Muscle of leg (tissue), 11 donors: ENCODE data around the gene GABPB1. TPM values are rescaled to one million over a fixed set of nuclear protein-coding genes. Genes with fewer than 3 reads are reported as not detected.

ENCODE experiments used
- DNase-seq: peaks from one replicate; pipeline ENCODE4 v3.0.0; 2013
- H3K27ac ChIP-seq: one replicate; pipeline ENCODE4 v1.5.1; 2013; ENCODE audit warnings: mild to moderate bottlenecking, low read length, control low read depth
- H3K27me3 ChIP-seq: one replicate; pipeline ENCODE4 v1.6.1; 2013; ENCODE audit warnings: low read length; ENCODE audit not compliant: control insufficient read depth, insufficient read depth
- H3K36me3 ChIP-seq: one replicate; pipeline ENCODE4 v1.6.1; 2013; ENCODE audit warnings: low read length; ENCODE audit not compliant: control insufficient read depth, insufficient read depth
- H3K4me1 ChIP-seq: one replicate; pipeline ENCODE4 v1.6.1; 2013; ENCODE audit warnings: low read length; ENCODE audit not compliant: control insufficient read depth, insufficient read depth
- H3K4me3 ChIP-seq: one replicate; pipeline ENCODE4 v1.5.1; 2013; ENCODE audit warnings: low read length, control low read depth
- H3K9me3 ChIP-seq: replicated peaks from 2 replicates; pipeline ENCODE4 v1.6.1; 2013; ENCODE audit warnings: low read depth, low read length; ENCODE audit not compliant: control insufficient read depth
- WGBS: methylation state at CpG from one replicate; pipeline ENCODE4 v1.1.5; 2013; ENCODE audit warnings: missing lambda C conversion rate; ENCODE audit not compliant: insufficient coverage; 5-methylcytosine and 5-hydroxymethylcytosine counted together
- polyA plus RNA-seq, 8 donors: library from polyadenylated mRNA; unstranded; fragments of 120-200 nt; gene quantifications; one replicate each; pipeline versions ENCODE4 v1.2.1 to v1.2.3, GENCODE V29; 2013; ENCODE audit warnings: inconsistent platforms in 1 of 8, low replicate concordance in 1 of 8; ENCODE audit not compliant: insufficient read length in 8 of 8, insufficient read depth in 1 of 8
- total RNA-seq: library from RNA; stranded (reverse); fragments of 120-200 nt; gene quantifications from one replicate; pipeline ENCODE4 v1.2.4, GENCODE V29; 2013

Gene GABPB1
- total and polyA plus RNA-seq, 9 donors, result 14.2 to 23.5 (median 17.2) TPM

DNA sequence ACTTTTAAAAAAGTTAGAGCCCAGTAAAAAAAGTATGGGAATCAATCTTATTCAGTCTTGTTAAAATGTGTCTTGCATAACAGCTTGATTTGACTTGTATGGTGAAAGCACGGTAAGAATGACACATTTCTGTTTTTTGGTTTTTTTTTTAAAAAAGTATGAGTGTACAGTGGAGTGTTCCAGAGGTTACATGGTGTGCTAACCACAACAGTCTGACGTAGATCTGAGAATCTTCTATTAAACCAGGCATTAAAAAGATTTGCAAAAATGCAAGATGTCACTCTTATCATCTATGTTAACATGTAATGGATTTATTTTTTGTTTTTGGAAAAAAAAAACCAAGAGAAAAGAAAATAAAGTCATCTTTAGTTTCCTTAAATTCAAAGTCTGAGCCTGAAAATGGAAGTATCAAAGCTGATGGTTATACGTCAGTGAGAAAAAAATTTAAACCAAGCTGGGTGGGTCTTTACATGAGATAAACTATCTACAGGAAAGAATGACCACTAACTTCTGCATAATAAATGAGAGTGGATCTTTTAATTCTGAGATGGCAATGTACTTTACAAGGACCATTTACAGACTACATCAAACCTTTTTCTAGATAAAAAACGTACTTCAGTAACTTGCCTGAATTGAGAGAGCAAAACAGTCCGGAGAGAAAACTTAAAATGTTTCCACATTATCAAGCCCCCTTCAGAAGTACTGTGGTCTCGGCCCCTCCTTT, 1.6 kb downstream of the GABPB1 start:
- 0% methylated on average over 1 of the region's 6 CpGs for WGBS
- H3K27ac ChIP-seq, result peak overlapping the region; percentile 100
- peaks cover 10% of the 10 kb centered on the region for H3K4me1 ChIP-seq
- H3K9me3 ChIP-seq, result no peaks in the 10 kb centered on the region
- peak overlapping the region; percentile 83 for H3K4me3 ChIP-seq
- H3K36me3 ChIP-seq, result peaks cover 11% of the 10 kb centered on the region
- peak; percentile 60 for DNase-seq
- no peaks in the 10 kb centered on the region for H3K27me3 ChIP-seq

DNA sequence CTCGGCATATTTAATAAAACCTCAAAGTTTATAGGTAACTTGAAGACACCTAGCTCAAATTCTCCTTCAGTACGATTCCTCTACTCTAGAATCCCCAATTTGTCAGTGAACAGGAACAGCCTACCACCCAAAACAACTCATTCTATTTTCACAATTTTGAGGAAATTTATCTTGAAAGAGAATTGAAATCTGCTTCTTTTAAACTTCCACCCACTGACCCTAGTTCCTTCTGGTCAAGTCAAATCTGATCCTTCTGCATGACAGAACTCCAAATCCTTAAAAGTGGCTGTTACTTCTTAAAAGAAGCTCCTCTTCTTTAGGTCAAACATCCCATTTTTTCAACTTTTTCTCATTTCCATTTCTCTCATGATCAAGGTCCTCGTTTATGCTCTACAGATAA, 4.4 kb downstream of the GABPB1 start:
- H3K4me1 ChIP-seq, result peaks cover 10% of the 10 kb centered on the region
- no peak for DNase-seq
- WGBS, result no CpG with 5 or more reads among the region's 3 CpGs
- H3K36me3 ChIP-seq, result no peaks in the 10 kb centered on the region
- H3K9me3 ChIP-seq, result no peaks in the 10 kb centered on the region
- H3K4me3 ChIP-seq, result no peak overlapping the region
- no peaks in the 10 kb centered on the region for H3K27me3 ChIP-seq
- no peak overlapping the region for H3K27ac ChIP-seq

- DNase-seq, result no peak
- no peaks in the 10 kb centered on the region for H3K4me1 ChIP-seq
- no peak overlapping the region for H3K4me3 ChIP-seq
- no peaks in the 10 kb centered on the region for H3K36me3 ChIP-seq
- 94% methylated on average over 2 of the region's 5 CpGs for WGBS
- H3K27ac ChIP-seq, result no peak overlapping the region
- no peaks in the 10 kb centered on the region for H3K27me3 ChIP-seq
- no peaks in the 10 kb centered on the region for H3K9me3 ChIP-seq
Observed at GRCh38 chr15:50345298-50345697, 9.7 kb downstream of the GABPB1 start.

GRCh38 chr15:50344006-50344464, 11.0 kb downstream of the GABPB1 start:
- Histone ChIP-seq H3K27ac (no peak overlapping the region), H3K4me1 (no peaks in the 10 kb centered on the region), H3K9me3 (no peaks in the 10 kb centered on the region), H3K27me3 (no peaks in the 10 kb centered on the region), H3K36me3 (no peaks in the 10 kb centered on the region), H3K4me3 (no peak overlapping the region)
- no peak for DNase-seq
- WGBS, result no CpG with 5 or more reads among the region's 3 CpGs

GRCh38 chr15:50341616-50342136, 13.3 kb downstream of the GABPB1 start:
- Histone ChIP-seq H3K36me3 (peaks cover 3% of the 10 kb centered on the region), H3K27me3 (no peaks in the 10 kb centered on the region), H3K27ac (no peak overlapping the region), H3K9me3 (no peaks in the 10 kb centered on the region), H3K4me3 (no peak overlapping the region), H3K4me1 (no peaks in the 10 kb centered on the region)
- no peak for DNase-seq
- 85% methylated on average over 3 of the region's 7 CpGs for WGBS

- no peaks in the 10 kb centered on the region for H3K27me3 ChIP-seq
- H3K4me3 ChIP-seq, result no peak overlapping the region
- DNase-seq, result no peak
- no peaks in the 10 kb centered on the region for H3K9me3 ChIP-seq
- WGBS, result no CpG with 5 or more reads among the region's 1 CpG
- no peak overlapping the region for H3K27ac ChIP-seq
- H3K4me1 ChIP-seq, result no peaks in the 10 kb centered on the region
- peaks cover 3% of the 10 kb centered on the region for H3K36me3 ChIP-seq
Observed at GRCh38 chr15:50340416-50340815, 14.6 kb downstream of the GABPB1 start.

GRCh38 chr15:50339717-50340116, 15.3 kb downstream of the GABPB1 start:
- no peaks in the 10 kb centered on the region for H3K27me3 ChIP-seq
- H3K27ac ChIP-seq, result no peak overlapping the region
- no peaks in the 10 kb centered on the region for H3K4me1 ChIP-seq
- WGBS, result no CpG with 5 or more reads among the region's 1 CpG
- H3K36me3 ChIP-seq, result peaks cover 3% of the 10 kb centered on the region
- H3K4me3 ChIP-seq, result no peak overlapping the region
- DNase-seq, result no peak
- no peaks in the 10 kb centered on the region for H3K9me3 ChIP-seq

GRCh38 chr15:50335251-50335650, 19.7 kb downstream of the GABPB1 start:
- H3K9me3 ChIP-seq, result no peaks in the 10 kb centered on the region
- no peaks in the 10 kb centered on the region for H3K27me3 ChIP-seq
- no peak overlapping the region for H3K27ac ChIP-seq
- no peaks in the 10 kb centered on the region for H3K4me1 ChIP-seq
- WGBS, result no CpG with 5 or more reads among the region's 4 CpGs
- H3K36me3 ChIP-seq, result peaks cover 6% of the 10 kb centered on the region
- no peak for DNase-seq
- H3K4me3 ChIP-seq, result no peak overlapping the region

- DNase-seq, result no peak
- no peaks in the 10 kb centered on the region for H3K9me3 ChIP-seq
- no peaks in the 10 kb centered on the region for H3K27me3 ChIP-seq
- H3K27ac ChIP-seq, result no peak overlapping the region
- no CpG with 5 or more reads among the region's 4 CpGs for WGBS
- no peak overlapping the region for H3K4me3 ChIP-seq
- H3K36me3 ChIP-seq, result peaks cover 6% of the 10 kb centered on the region
- H3K4me1 ChIP-seq, result no peaks in the 10 kb centered on the region
Observed at GRCh38 chr15:50333229-50333628, 21.8 kb downstream of the GABPB1 start.

DNA sequence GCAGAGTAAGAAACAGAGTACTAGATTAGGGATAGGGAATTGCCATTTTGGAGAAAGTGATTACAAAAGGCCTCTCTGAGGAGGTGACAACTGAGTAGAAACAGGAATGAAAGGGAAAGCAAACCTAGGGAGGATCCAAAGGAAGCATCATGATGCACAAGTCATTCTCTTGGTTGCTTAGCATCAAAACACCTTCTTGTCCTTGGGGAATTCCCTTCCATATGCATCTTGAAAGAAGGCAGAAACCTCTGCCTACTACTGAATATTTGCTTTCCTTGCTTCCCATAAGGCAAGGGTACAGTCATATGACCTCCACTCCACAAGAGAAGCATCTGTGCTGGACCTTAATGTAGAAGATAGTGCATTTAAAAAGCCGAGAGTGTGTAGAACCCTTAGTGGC, 24.1 kb downstream of the GABPB1 start:
- no peaks in the 10 kb centered on the region for H3K27me3 ChIP-seq
- no peak for DNase-seq
- 100% methylated on average over 1 of the region's 1 CpG for WGBS
- H3K4me1 ChIP-seq, result no peaks in the 10 kb centered on the region
- H3K36me3 ChIP-seq, result peaks cover 3% of the 10 kb centered on the region
- H3K9me3 ChIP-seq, result no peaks in the 10 kb centered on the region
- H3K27ac ChIP-seq, result no peak overlapping the region
- no peak overlapping the region for H3K4me3 ChIP-seq
